ENCODE measurements around the gene CCM2.
A peak's percentile ranks its signal among the peaks of the same experiment; 100 is the strongest.

Gene CCM2

GRCh38 chr7:44995555-44996493, 4.2 kb upstream of the CCM2 start:
- TF ChIP-seq CTCF (IDR thresholded peaks at IDR 0.05; ENCODE audit: low read length, missing control alignments) = no peak
- no peak for DNase-seq (ENCODE audit: low read depth)
- H3K4me3 ChIP-seq (replicated peaks; ENCODE audit: low read depth, low read length) = no peak overlapping the region

DNA sequence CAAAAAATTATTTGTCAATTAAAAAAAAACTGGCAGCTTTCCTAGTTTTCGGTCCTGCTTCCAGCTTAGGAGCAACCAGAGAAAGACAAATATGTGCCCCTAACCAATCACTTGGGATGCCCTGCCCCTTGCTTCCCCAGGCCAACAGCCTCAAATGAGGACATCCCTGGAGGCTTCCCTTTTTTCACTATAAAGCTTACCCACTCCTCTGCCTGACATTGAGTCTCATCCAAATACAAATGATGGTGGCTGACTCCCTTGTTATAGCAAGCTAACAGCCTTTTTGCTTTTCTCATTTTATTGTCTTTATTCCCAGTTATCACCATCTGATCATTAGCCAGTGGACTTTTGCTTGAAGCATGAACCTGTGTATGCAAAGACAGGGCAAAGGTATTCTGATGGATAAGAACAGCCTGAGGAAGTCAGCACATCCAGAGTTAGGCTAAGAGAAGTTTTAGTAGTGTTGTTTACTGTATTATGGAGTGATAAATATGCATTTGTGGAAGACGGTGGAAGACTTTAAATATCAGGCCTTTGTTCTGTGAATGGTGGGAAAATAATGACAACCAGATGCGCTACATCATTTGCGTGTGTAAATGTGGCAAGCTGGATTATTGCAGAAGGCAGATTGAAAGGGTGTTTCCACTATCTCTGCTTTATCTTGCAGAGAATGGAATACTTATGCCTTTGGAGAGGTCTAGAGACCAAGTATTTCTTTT, 1.7 kb upstream of the CCM2 start:
- TF ChIP-seq CTCF (IDR thresholded peaks at IDR 0.05; ENCODE audit: low read length, missing control alignments) = no peak
- no peak for DNase-seq (ENCODE audit: low read depth)
- no peak overlapping the region for H3K4me3 ChIP-seq (replicated peaks; ENCODE audit: low read depth, low read length)

GRCh38 chr7:44999245-45000092, 532 bp upstream of the CCM2 start:
- H3K4me3 ChIP-seq (replicated peaks; ENCODE audit: low read depth, low read length) = peak overlapping the region; percentile 77
- DNase-seq (ENCODE audit: low read depth) = peak; percentile 99
- no peak for TF ChIP-seq CTCF (IDR thresholded peaks at IDR 0.05; ENCODE audit: low read length, missing control alignments)

GRCh38 chr7:45001138-45001694, 1.2 kb downstream of the CCM2 start:
- peak overlapping the region; percentile 69 for H3K4me3 ChIP-seq (replicated peaks; ENCODE audit: low read depth, low read length)
- DNase-seq (ENCODE audit: low read depth) = no peak
- TF ChIP-seq CTCF (IDR thresholded peaks at IDR 0.05; ENCODE audit: low read length, missing control alignments) = no peak

DNA sequence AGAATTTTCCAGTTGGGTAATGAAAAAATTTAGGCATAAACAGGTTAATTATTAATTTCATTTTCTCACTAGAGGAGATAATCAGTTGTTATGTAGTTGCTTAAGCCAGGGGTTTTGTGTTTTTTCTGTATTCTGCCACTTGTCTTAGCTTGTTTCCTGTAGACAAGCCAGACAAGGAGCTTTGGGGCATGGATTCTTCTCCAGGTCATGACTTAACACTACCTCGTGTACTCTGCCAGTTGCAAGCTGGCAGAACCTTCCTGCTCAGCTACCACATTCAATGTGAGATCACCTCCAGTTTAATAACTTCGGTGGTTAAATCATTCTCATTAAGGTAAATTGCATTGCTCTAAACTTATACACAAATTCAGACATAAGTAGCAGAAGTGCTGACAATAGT, 1.8 kb downstream of the CCM2 start:
- DNase-seq (ENCODE audit: low read depth) = no peak
- TF ChIP-seq CTCF (IDR thresholded peaks at IDR 0.05; ENCODE audit: low read length, missing control alignments) = no peak
- H3K4me3 ChIP-seq (replicated peaks; ENCODE audit: low read depth, low read length) = peak overlapping the region; percentile 69

DNA sequence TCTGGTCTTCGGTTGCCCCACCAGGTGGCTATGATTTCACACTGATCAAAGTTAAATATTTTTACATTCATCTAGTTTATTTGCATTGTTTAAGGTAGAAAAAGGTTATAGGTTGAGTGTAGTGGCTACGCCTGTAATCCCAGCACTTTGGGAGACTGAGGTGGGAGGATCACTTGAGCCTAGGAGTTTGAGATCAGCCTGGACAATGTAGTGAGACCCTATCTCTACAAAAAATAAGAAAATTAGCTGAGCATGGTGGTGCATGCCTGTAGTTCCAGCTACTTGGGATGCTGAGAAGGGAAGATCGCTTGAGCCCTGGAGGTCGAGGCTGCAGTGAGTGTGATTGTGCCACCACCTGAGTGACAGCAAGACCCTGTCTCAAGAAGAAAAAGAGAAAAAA, 3.8 kb downstream of the CCM2 start:
- no peak overlapping the region for H3K4me3 ChIP-seq (replicated peaks; ENCODE audit: low read depth, low read length)
- TF ChIP-seq CTCF (IDR thresholded peaks at IDR 0.05; ENCODE audit: low read length, missing control alignments) = no peak
- no peak for DNase-seq (ENCODE audit: low read depth)
